Progenitor cell of endocrine pancreas (in vitro differentiated cells): ENCODE data around the gene DUSP19. TPM values are rescaled to one million over a fixed set of nuclear protein-coding genes. Genes with fewer than 3 reads are reported as not detected.

Experiments
- DNase-seq: peaks from one replicate; pipeline ENCODE4 v3.0.0; 2021; ENCODE audit warnings: low spot score; ENCODE audit not compliant: unreplicated experiment
- H3K27ac Mint-ChIP-seq: 2 replicates; pipeline ENCODE4 v1.8.0; 2021; ENCODE audit warnings: mild to moderate bottlenecking, moderate library complexity, mixed read lengths
- H3K27me3 Mint-ChIP-seq: 2 replicates; pipeline ENCODE4 v1.8.0; 2021; ENCODE audit warnings: mixed read lengths
- H3K36me3 Mint-ChIP-seq: 2 replicates; pipeline ENCODE4 v1.8.0; 2022; ENCODE audit warnings: mixed read lengths; ENCODE audit not compliant: insufficient read depth
- H3K4me1 Mint-ChIP-seq: 2 replicates; pipeline ENCODE4 v1.8.0; 2021; ENCODE audit warnings: low read depth, mixed read lengths
- H3K4me3 Mint-ChIP-seq: 2 replicates; pipeline ENCODE4 v1.8.0; 2021; ENCODE audit warnings: low read depth, mild to moderate bottlenecking, moderate library complexity, mixed read lengths
- H3K9me3 Mint-ChIP-seq: 2 replicates; pipeline ENCODE4 v1.8.0; 2021; ENCODE audit warnings: low read depth, mixed read lengths
- total RNA-seq: library from RNA; stranded (reverse); gene quantifications from 2 replicates; pipeline ENCODE4 v1.2.1, GENCODE V29; 2021
- TF ChIP-seq, protein P1 (sequence below): fragments of 200-600 bp; sonication (generic); IDR thresholded peaks from one replicate; pipeline ENCODE4 v1.5.0; 2021; ENCODE audit warnings: antibody characterized with exemption, mild to moderate bottlenecking; ENCODE audit not compliant: unreplicated experiment

DUSP19 gene
- total RNA-seq, 1 donor from 2014 or later: 1.9 TPM

DNA sequence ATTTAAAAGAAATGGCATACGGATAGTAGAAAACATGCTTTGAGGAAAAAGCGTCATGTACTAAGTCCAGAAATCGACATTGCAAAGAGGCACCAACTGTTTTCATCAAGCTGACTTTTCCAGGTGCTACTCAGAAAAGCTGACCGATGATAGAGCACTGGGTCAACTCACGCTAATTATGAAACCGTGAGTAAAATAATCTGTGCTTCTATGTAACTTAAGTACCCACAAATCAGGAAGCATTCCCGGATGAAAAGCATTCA lies 45.3 kb downstream of the DUSP19 start:
- H3K9me3 Mint-ChIP-seq: no peaks in the 10 kb centered on the region
- no peaks in the 10 kb centered on the region for H3K36me3 Mint-ChIP-seq
- TF ChIP-seq, protein P1, sequence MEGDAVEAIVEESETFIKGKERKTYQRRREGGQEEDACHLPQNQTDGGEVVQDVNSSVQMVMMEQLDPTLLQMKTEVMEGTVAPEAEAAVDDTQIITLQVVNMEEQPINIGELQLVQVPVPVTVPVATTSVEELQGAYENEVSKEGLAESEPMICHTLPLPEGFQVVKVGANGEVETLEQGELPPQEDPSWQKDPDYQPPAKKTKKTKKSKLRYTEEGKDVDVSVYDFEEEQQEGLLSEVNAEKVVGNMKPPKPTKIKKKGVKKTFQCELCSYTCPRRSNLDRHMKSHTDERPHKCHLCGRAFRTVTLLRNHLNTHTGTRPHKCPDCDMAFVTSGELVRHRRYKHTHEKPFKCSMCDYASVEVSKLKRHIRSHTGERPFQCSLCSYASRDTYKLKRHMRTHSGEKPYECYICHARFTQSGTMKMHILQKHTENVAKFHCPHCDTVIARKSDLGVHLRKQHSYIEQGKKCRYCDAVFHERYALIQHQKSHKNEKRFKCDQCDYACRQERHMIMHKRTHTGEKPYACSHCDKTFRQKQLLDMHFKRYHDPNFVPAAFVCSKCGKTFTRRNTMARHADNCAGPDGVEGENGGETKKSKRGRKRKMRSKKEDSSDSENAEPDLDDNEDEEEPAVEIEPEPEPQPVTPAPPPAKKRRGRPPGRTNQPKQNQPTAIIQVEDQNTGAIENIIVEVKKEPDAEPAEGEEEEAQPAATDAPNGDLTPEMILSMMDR: no peak
- no peak for DNase-seq
- peaks cover 4% of the 10 kb centered on the region for H3K27me3 Mint-ChIP-seq
- peaks cover 12% of the 10 kb centered on the region for H3K4me1 Mint-ChIP-seq
- H3K27ac Mint-ChIP-seq: peak overlapping the region; percentile 99
- peak overlapping the region; percentile 93 for H3K4me3 Mint-ChIP-seq

DNA sequence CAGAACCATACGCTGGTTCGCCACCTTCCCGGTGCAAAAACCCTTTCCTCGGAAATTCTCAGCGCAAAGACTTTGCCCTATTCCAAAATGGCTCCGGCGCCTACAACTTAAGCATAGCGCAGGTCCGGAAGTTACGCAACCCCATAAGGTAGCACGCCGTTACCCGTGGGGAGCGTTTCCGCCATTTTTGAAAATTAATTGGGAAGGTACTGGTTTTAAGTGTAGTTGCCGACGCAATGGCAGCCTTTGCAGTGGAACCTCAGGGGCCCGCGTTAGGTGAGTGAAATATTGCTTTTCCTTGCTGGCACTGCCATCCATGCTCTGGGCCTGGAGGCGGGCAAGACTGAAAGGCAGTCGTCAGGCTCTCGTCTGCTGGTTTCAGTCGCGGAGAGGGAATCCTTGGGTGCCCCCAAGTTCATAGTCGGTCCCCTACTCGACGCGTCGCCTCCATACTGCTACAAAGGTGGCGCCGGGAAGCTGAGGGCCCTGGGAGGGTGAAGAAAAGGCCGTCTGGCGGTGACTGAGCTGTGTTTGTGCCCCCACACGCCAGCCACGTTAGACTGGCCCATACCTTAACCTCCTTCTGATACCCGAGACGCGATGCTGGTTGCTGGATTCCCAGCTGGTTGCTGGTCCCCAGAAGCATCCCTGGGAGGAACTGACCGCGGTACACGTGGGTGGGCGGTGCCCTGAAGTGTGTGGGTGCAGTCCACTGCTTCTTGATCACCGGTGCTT lies 45.8 kb downstream of the DUSP19 start, which contains the start of gene NUP35:
TSS of gene NUP35 (plus strand) at position 222 of the 735 bp plus-strand sequence. CDS start at position 237, 15 bp downstream.
- peak; percentile 65 for DNase-seq
- no peaks in the 10 kb centered on the region for H3K9me3 Mint-ChIP-seq

DNA sequence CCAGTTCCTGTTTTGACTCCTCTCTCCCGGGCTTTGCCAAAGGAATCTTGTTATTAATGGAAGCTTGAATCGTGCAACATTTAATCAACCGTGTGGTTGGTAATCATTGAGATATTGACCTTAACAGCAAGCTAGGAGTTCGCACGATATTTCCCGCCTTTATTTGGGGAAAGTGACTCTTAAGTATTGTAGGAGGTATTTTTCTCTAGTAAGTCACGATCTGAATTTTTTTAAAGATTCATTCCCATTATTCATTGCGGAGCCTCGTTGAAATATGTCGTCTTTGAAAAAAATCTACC lies 46.4 kb downstream of the DUSP19 start:
- TF ChIP-seq, protein P1: no peak
- H3K27me3 Mint-ChIP-seq: peaks cover 4% of the 10 kb centered on the region
- peak overlapping the region; percentile 99 for H3K27ac Mint-ChIP-seq
- no peak for DNase-seq
- peaks cover 12% of the 10 kb centered on the region for H3K4me1 Mint-ChIP-seq
- H3K4me3 Mint-ChIP-seq: peak overlapping the region; percentile 93
- no peaks in the 10 kb centered on the region for H3K36me3 Mint-ChIP-seq
- no peaks in the 10 kb centered on the region for H3K9me3 Mint-ChIP-seq

More for the DNA sequence above, 45.8 kb downstream of the DUSP19 start, which contains the start of gene NUP35:
- TF ChIP-seq, protein P1: no peak
- Mint-ChIP-seq H3K4me3 (peak within 1 kb of the TSS; percentile 93), H3K27ac (peak within 1 kb of the TSS; percentile 99), H3K36me3 (no peaks in the 10 kb centered on the region), H3K4me1 (peaks cover 12% of the 10 kb centered on the region), H3K27me3 (peaks cover 4% of the 10 kb centered on the region)

DNA sequence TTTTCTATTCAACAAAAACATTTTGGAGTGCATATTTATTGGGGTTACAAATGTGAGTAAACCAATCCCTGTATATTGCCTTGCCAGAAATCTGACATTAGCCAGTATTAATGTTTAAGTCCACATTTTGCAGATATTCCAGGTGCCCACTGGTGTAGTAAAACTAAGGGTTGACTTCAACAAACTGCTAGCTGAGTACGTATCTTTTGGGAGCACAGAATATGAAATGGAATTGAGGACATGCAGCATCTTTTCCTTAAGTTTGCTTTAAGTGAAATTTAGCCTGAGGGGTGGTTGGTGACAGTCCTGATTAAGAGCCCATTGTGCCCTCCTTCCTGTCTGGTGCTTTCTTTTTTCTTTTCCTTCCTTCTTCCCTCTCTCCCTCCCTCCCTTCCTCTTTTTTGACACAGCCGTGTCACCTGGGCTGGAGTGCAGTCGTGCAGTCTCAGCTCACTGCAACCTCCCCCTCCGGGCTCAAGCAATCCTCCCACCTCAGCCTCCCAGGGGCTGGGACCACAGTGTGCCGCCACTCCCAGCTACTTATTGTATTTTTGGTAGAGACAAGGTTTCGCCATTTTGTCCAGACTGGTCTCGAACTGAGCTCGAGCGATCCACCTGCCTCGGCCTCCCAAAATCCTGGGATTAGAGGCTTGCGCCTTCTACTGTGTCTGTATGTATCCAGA lies 47.3 kb downstream of the DUSP19 start:
- DNase-seq: no peak
- TF ChIP-seq, protein P1: no peak
- no peak overlapping the region for H3K27ac Mint-ChIP-seq
- peak overlapping the region; percentile 93 for H3K4me3 Mint-ChIP-seq
- H3K9me3 Mint-ChIP-seq: no peaks in the 10 kb centered on the region
- H3K4me1 Mint-ChIP-seq: peaks cover 12% of the 10 kb centered on the region
- no peaks in the 10 kb centered on the region for H3K36me3 Mint-ChIP-seq
- H3K27me3 Mint-ChIP-seq: peaks cover under 1% of the 10 kb centered on the region

DNA sequence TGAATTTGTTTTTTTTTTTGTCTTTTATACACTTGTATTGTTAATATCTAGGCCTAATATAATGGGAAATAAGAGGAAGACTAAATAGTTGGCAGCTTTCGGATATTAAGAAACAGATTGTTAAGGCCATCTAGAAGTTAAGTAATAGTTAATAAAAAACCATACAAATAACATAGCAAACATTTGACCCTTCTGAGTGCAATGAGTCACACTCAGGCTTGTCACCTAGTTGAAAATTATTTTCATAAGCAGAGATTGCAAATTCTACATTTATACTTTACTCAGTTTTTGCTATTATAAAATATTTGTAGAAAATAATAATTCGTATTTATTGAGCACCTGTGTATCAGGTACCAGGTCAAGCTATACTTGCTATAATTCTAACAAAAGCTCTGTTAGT lies 48.1 kb downstream of the DUSP19 start:
- no peaks in the 10 kb centered on the region for H3K36me3 Mint-ChIP-seq
- TF ChIP-seq, protein P1: no peak
- peaks cover 12% of the 10 kb centered on the region for H3K4me1 Mint-ChIP-seq
- no peak for DNase-seq
- no peaks in the 10 kb centered on the region for H3K9me3 Mint-ChIP-seq
- no peaks in the 10 kb centered on the region for H3K27me3 Mint-ChIP-seq
- H3K4me3 Mint-ChIP-seq: no peak overlapping the region
- H3K27ac Mint-ChIP-seq: no peak overlapping the region
